Upper lobe of left lung (tissue), 6 donors: ENCODE results near the gene IL1RL1. TPM values are rescaled to one million over a fixed set of nuclear protein-coding genes. Genes with fewer than 3 reads are reported as not detected.

ENCODE experiments used
- ATAC-seq, 2 donors: fragments of 200-7000 bp; cut with Tn5 transposase; one replicate each; pipeline ENCODE4 v1.9.1; 2022; ENCODE audit warnings: mild to moderate bottlenecking in 2 of 2, moderate library complexity in 2 of 2; ENCODE audit not compliant: low FRiP score in 2 of 2
- DNase-seq, 2 donors: peaks; one replicate each; pipeline ENCODE4 v3.0.0-alpha.2; 2019 to 2020
- H3K27ac ChIP-seq, 4 donors: fragments of 200-600 bp; sonication (generic); one replicate each; pipeline ENCODE4 v1.5.1; 2016 to 2019
- H3K27me3 ChIP-seq, 4 donors: fragments of 200-600 bp; sonication (generic); one replicate each; pipeline ENCODE4 v1.5.1; 2017 to 2019
- H3K36me3 ChIP-seq, 4 donors: fragments of 200-600 bp; sonication (generic); one replicate each; pipeline ENCODE4 v1.5.1; 2016 to 2019
- H3K4me1 ChIP-seq, 4 donors: fragments of 200-600 bp; sonication (generic); one replicate each; pipeline ENCODE4 v1.5.1; 2018 to 2019
- H3K4me3 ChIP-seq, 4 donors: fragments of 200-600 bp; sonication (generic); one replicate each; pipeline ENCODE4 v1.5.1; 2017 to 2019; ENCODE audit warnings: mild to moderate bottlenecking in 2 of 4, moderate library complexity in 1 of 4
- H3K9me3 ChIP-seq, 4 donors: fragments of 200-600 bp; sonication (generic); one replicate each; pipeline ENCODE4 v1.5.1; 2018 to 2019
- CTCF ChIP-seq, 6 experiments: fragments of 450-650 bp in 4 of 6; fragments of 200-600 bp in 2 of 6; sonication (generic) in 2 of 6; IDR thresholded peaks; one replicate each; pipeline ENCODE4 v1.5.1; 2016 to 2019; ENCODE audit warnings: antibody characterized with exemption in 6 of 6
- EP300 ChIP-seq, 4 donors: sonication (generic); formaldehyde crosslinking; IDR thresholded peaks; one replicate each; pipeline ENCODE4 v1.5.1; 2017; ENCODE audit warnings: antibody characterized with exemption in 4 of 4, control low read depth in 2 of 4
- POLR2A ChIP-seq, 4 donors: fragments of 450-650 bp; IDR thresholded peaks; one replicate each; pipeline ENCODE4 v1.5.1; 2016 to 2017; ENCODE audit warnings: antibody characterized with exemption in 4 of 4, mild to moderate bottlenecking in 2 of 4
- POLR2AphosphoS5 ChIP-seq, 2 donors: sonication (generic); formaldehyde crosslinking; IDR thresholded peaks; one replicate each; pipeline ENCODE4 v1.5.1; 2017; ENCODE audit warnings: antibody characterized with exemption in 2 of 2
- WGBS, 2 donors: methylation state at CpG; one replicate each; pipeline ENCODE4 v1.1.5; 2017 to 2018; 5-methylcytosine and 5-hydroxymethylcytosine counted together
- total RNA-seq, 6 donors: library from RNA; depleted of rRNA in 4 of 6; stranded (reverse); fragments of >200 nt in 4 of 6; gene quantifications; one replicate each; pipeline versions ENCODE4 v1.1.0 to v1.2.1, GENCODE V29; 2016 to 2021
- donor health status: DM: no; HTN: no; CAD: no; lungs with moderate emphysema.
- donor health status: DM: no; HTN: yes; CAD: no; lungs with severe emphysema.

IL1RL1 gene
- total RNA-seq, 6 donors from 2014 or later, result 26.2 to 203 (median 53.1) TPM

DNA sequence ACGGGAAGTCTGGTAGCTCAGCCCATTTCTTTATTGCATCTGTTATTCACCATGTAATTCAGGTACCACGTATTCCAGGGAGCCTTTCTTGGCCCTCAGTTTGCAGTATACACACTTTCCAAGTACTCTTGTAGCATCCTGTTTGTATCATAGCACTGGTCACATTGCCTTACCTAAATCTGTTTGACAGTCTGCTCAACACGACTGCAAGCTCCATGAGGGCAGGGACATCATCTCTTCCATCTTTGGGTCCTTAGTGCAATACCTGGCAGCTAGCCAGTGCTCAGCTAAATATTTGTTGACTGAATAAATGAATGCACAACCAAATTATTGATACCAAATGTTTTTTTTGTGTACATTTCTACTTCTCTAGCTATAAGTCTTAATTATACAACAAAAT is 33.0 kb downstream of the IL1RL1 start:
- no peaks in the 10 kb centered on the region for H3K27me3 ChIP-seq
- TF ChIP-seq EP300 (IDR thresholded peaks at IDR 0.05) (no peak), CTCF (IDR thresholded peaks at IDR 0.05) (no peak), POLR2AphosphoS5 (IDR thresholded peaks at IDR 0.05) (no peak), POLR2A (IDR thresholded peaks at IDR 0.05) (no peak)
- peaks cover 0 to 30% (median 0%) of the 10 kb centered on the region in 4 donors for H3K36me3 ChIP-seq
- DNase-seq, result no peak
- no peaks in the 10 kb centered on the region for H3K9me3 ChIP-seq
- no peak overlapping the region for H3K4me3 ChIP-seq
- 98% methylated on average over 3 of the region's 3 CpGs for WGBS, 2 donors
- ATAC-seq, result no peak
- no peak overlapping the region for H3K27ac ChIP-seq
- H3K4me1 ChIP-seq, result no peaks in the 10 kb centered on the region

DNA sequence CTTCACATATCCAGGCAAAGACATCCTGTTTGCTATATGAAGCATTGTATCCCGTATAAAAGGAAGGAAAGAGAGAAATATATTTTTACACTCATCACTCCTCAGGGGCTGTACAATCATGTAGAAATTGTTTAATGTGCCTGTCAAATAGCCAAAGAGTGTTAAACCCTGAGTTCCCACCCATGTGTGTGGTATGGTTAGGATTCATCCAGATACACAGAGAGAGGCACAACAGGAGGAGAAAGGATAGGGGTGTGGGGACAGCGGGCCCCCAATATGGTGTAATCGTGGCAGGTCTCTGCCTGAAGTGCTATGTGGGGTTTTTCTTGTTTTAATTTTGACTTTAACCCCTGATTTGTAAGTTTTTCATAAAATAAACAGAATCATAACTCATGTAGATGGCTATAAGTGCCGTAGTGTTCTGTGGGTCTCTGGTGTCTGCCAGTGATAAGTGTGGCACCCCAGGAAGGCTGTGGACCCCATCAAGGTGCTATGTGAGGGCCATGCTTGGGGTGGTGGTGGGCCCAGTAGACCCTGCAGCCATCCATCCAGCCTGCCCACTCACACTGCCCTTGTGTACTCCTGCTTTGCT is 34.1 kb downstream of the IL1RL1 start:
- no peak for TF ChIP-seq EP300 (IDR thresholded peaks at IDR 0.05)
- TF ChIP-seq CTCF (IDR thresholded peaks at IDR 0.05), result no peak
- no peak for TF ChIP-seq POLR2AphosphoS5 (IDR thresholded peaks at IDR 0.05)
- TF ChIP-seq POLR2A (IDR thresholded peaks at IDR 0.05), result no peak
- DNase-seq (no peak), ATAC-seq (no peak)
- H3K27ac ChIP-seq, result no peak overlapping the region
- no peaks in the 10 kb centered on the region for H3K4me1 ChIP-seq
- H3K27me3 ChIP-seq, result no peaks in the 10 kb centered on the region
- H3K9me3 ChIP-seq, result no peaks in the 10 kb centered on the region
- 71 to 80% methylated on average over 4 of the region's 4 CpGs for WGBS, 2 donors
- H3K36me3 ChIP-seq, result peaks cover 0 to 20% (median 0%) of the 10 kb centered on the region in 4 donors
- H3K4me3 ChIP-seq, result no peak overlapping the region

DNA sequence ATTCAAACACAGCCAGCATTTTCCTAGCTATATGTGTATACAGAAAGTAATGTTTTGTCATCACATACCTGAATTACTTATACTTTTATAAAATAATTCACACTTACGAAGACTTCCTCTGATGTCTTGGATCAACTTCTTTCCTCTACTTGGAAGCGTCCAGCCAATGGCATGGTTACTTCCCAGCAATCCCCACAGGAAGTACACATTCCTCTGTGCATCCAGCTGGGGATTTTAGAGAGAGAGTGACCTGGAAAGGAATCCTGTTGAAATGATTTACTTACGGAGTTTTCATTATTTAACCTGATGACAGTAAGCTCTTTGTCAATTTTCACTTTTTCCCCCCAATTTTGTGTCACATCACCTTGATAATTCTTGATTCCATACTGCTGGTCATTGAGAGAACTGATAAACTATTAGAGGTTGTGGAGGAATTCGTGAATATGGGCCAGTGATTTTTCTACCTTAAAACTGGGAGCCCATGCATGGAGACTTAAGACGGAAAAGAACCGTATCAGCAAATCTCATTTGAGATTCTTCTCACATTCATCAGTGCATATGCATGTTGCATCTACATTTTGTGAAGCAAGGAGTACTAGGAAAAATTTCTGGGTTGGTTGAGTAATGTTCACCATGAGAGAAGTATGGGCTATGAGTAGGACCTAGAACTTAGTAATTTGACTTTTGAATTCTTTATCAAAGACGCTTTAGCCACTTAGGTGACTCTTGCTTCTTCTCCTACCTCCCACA is 35.2 kb downstream of the IL1RL1 start:
- no peak for ATAC-seq
- H3K4me1 ChIP-seq, result peaks cover 0 to 4% (median 0%) of the 10 kb centered on the region in 4 donors
- no peaks in the 10 kb centered on the region for H3K9me3 ChIP-seq
- TF ChIP-seq EP300 (IDR thresholded peaks at IDR 0.05) (no peak), POLR2AphosphoS5 (IDR thresholded peaks at IDR 0.05) (no peak), CTCF (IDR thresholded peaks at IDR 0.05) (no peak), POLR2A (IDR thresholded peaks at IDR 0.05) (no peak)
- H3K27ac ChIP-seq, result no peak overlapping the region
- no peak overlapping the region for H3K4me3 ChIP-seq
- peaks cover 0 to 9% (median 0%) of the 10 kb centered on the region in 4 donors for H3K36me3 ChIP-seq
- no peak for DNase-seq
- 92 to 95% methylated on average over 7 of the region's 7 CpGs for WGBS, 2 donors
- H3K27me3 ChIP-seq, result no peaks in the 10 kb centered on the region

DNA sequence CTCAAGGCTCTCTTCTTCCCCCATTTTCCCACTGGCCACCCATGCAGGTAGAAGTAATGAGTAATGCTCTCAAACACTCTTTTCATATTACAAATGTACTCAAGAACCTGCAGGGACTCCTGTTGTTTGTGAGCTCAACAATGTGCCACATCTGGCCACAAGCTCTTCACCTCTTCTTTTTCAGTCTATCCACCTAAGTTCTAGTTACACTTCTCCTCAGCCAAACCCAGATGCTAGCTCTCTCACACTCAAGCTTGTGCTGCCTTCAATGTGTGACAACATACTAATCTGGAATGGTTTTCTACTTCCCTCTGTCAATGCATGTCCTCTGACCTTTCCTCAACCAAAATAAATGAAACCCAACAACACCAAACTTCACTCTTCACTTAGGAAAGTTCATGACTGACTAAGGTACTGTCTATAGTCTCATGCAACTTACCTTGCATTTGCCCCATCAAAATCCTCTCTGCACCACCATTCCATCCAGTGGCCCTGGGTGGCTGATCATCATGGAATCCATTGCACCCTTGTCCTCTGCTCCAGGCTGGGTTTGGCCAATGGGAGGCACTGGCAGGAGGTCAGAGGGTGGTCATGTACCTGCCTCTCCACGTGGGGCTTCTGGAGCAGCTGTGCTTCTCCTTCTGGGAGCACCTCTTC is 38.9 kb downstream of the IL1RL1 start:
- 88% methylated on average over 1 of the region's 1 CpG; no CpG with 5 or more reads in 1 of the 2 donors for WGBS, 2 donors
- H3K27me3 ChIP-seq, result no peaks in the 10 kb centered on the region
- no peaks in the 10 kb centered on the region for H3K36me3 ChIP-seq
- peaks cover 0 to 11% (median 3%) of the 10 kb centered on the region in 4 donors for H3K4me1 ChIP-seq
- DNase-seq (no peak), ATAC-seq (peak in 1 of 2 donors; percentile 30)
- no peak overlapping the region for H3K4me3 ChIP-seq
- H3K27ac ChIP-seq, result peak overlapping the region in 1 of 4 donors; percentile 48
- no peaks in the 10 kb centered on the region for H3K9me3 ChIP-seq
- TF ChIP-seq POLR2AphosphoS5 (IDR thresholded peaks at IDR 0.05) (no peak), POLR2A (IDR thresholded peaks at IDR 0.05) (no peak), CTCF (IDR thresholded peaks at IDR 0.05) (no peak), EP300 (IDR thresholded peaks at IDR 0.05) (no peak)
